ENCODE data around the gene PAIP2B.

Gene PAIP2B

DNA sequence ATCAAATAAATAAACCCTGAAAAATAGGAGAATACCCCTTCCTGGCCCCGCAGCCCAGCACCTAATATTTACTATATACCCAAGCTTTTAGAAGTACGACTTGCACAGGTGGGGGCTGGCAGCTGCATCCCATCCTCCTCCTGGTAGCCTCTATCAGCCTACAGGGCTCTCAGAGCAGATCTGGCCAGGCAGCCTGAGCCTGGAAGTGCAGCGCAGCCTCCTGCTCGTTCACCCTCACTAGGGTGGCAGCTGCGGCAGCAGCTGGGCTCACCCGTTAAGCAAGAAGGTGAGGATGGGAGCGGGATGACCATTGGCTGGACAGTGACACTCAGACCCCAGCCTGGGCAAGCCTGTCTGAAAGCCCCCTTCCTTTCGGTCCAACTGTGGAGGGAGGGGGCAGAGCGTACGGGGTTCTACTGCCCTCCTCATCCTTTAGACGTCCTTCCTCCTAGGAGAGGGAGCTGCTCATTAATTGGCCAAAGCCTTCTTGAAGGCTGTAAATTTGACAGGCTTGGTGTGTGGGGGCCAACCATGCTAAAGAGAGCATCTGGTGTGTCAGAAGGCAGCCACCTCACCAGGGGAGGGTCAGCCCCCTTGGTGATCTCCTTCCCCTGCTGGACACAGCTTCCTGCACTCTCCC is 73.2 kb downstream of the PAIP2B start:
- DNase-seq (ENCODE audit: low read depth) = no peak

DNA sequence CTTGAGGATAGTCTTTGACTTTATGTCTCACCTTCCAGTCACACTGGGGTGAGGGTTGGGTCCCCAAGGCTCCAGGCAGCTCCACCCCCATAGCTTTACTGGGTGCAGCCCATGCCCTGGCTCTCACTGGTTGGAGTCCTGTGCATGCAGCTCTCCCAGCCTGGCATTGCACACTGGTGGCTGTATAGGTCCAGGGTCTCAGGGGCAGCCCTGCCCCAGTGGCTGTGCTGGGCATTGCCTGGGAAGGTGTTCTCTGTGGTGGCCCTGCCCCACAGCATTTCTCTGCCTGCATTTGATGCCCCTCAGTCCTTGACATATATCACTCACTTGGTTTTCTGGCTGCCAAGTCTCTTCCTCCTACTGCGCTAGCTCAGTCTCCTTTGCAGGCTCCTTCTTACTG is 75.3 kb downstream of the PAIP2B start:
- no peak for DNase-seq (ENCODE audit: low read depth)

DNA sequence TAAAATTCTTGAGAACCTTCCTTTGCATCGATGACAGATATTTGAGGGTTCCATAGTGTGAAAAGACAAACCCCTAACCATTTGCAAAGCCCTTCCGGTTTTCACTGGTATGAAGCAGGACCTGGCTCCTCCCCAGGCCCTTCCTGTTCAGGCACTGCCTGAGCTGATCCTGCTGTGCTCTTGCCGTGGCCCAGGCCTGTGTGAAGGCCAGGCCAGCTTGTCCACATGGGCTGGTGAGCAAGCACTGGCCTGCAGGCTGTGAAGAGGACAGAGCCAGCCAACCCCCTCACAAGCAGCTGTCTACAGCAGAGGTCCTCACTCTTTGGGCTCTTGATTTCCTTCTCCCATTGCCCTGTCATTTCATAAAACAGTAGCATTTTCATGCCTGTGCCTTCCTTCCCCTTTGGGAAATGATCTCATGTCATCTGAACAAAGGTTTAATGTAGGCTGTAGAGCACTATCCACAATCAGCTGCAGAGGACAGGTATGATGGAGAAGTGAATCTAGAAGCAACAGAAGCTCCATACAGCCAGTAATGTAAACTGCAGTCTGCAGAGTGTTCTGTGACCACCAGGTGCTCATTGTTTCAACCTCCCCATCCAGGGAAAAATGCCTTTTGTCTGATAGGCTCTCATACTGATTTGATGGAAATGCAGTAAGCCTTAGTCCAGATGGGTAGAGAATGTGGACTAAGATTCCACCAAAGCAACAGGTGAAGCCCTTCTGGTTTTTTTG is 76.7 kb downstream of the PAIP2B start:
- DNase-seq (ENCODE audit: low read depth) = no peak

DNA sequence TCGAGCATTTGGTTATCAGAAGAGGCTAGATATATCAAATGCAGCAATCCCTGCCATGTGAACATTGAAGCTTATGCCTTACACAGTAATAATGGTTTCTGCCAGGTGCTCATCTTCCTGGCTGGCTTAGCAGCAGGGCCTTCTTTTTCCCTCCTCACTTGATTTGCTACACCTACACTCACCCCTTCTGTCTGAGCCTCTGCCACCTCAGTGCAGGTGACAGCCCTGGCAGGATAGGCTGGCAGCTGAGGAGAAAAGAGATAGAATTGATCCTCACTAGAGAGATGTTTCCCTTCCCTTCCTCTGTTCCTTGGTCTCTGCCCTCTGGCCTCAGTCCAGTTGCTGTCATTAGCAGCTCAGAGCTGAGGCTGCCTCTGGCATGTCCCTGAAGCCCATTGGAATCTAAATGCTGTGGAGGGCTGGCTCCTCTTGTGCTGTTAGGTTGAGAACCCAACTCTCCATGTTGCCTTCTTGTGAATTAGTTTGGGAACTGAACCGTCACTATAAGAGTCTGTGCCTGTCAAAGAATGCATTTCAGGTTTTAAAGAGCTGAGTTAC is 78.3 kb downstream of the PAIP2B start:
- DNase-seq (ENCODE audit: low read depth) = no peak

DNA sequence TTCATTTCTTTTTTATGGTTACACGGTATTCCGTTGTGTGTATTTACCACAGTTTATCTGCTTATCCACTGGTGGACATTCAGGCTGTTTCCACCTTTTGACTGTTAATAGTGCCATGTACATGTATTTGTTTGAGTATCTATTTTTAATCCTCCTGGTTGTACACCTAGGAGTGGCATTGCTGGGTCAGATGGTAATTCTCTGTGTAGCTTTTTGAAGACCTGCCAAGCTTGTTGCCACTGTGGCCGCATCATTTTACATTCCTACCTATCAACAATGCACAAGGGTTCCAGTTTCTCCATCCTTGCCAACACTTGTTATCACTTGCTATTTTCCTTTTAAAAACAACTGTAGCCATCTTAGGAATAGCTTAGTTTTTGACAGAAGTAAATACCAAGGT is 83.1 kb downstream of the PAIP2B start:
- DNase-seq (ENCODE audit: low read depth) = no peak

DNA sequence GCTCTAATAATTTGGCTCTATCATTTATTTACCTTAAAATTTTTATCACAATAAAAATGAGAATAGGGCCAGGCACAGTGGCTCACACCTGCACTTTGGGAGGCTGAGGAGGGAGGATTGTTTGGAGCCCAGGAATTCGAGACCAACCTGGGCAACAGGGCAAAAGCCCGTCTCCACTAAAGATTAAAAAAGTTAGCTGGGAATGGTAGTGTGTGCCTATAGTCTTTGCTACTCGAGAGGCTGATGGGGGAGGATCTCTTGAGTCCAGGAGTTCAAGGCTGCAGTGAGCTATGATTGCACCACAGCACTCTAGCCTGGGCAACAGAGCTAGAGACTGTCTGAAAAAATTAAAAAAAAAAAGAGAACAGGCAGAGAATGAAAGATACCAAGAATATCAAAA is 90.7 kb downstream of the PAIP2B start:
- DNase-seq (ENCODE audit: low read depth) = no peak

DNA sequence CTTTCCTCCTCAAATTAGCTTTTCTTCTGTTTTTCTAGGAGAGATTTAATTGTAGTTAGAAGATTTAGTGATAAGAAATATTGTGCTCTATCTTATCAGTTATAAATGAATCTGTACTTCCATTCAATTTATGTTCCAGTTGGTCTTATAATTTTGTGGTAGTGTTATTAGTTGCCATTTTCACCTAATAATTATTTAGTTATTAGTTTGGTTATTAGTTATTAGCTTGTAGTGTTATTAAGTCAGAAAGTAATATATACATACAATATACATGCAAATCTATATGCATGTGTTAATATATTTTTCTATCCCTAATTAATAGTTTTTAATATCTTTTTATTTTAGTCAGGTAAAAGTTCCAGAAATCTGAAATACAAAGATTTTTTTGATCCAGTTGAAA is 93.3 kb downstream of the PAIP2B start:
- no peak for DNase-seq (ENCODE audit: low read depth)
